Large intestine (tissue), 3 donors: Measurements from ENCODE around the gene DDC. TPM values are rescaled to one million over a fixed set of nuclear protein-coding genes. Genes with fewer than 3 reads are reported as not detected.
"Not testable (repeated sequence)": the region's sequence is repeated elsewhere in the genome, so short reads cannot be mapped to it uniquely, and the experiment has no call there.

Experiments used
- DNase-seq, 2 donors: peaks; one replicate each; pipeline versions ENCODE4 v3.0.0 to v3.0.0-alpha.2; 2013
- H3K27ac ChIP-seq: one replicate; pipeline ENCODE4 v1.5.1; 2013; ENCODE audit warnings: low read length
- H3K27me3 ChIP-seq: 2 replicates; pipeline ENCODE4 v1.6.1; 2013; ENCODE audit warnings: low read length; ENCODE audit not compliant: control insufficient read depth, insufficient read depth
- H3K36me3 ChIP-seq: 2 replicates; pipeline ENCODE4 v1.6.1; 2013; ENCODE audit warnings: low read length; ENCODE audit not compliant: control insufficient read depth, insufficient read depth
- H3K4me1 ChIP-seq: one replicate; pipeline ENCODE4 v1.6.1; 2013; ENCODE audit warnings: low read length; ENCODE audit not compliant: control insufficient read depth, insufficient read depth
- H3K4me3 ChIP-seq: one replicate; pipeline ENCODE4 v1.5.1; 2013; ENCODE audit warnings: low read length
- H3K9me3 ChIP-seq: one replicate; pipeline ENCODE4 v1.6.1; 2013; ENCODE audit warnings: mild to moderate bottlenecking, low read depth, low read length, moderate library complexity; ENCODE audit not compliant: control insufficient read depth
- WGBS: methylation state at CpG from one replicate; pipeline ENCODE4 v1.1.5; 2013; ENCODE audit warnings: low lambda C conversion rate; ENCODE audit not compliant: insufficient coverage; 5-methylcytosine and 5-hydroxymethylcytosine counted together
- polyA plus RNA-seq: library from polyadenylated mRNA; unstranded; fragments of 120-200 nt; gene quantifications from one replicate; pipeline ENCODE4 v1.2.1, GENCODE V29; 2013

DDC gene
- polyA plus RNA-seq, 1 donor, result 213 TPM

- no peak overlapping the region for H3K27ac ChIP-seq
- H3K4me3 ChIP-seq, result no peak overlapping the region
- H3K36me3 ChIP-seq, result no peaks in the 10 kb centered on the region
- H3K9me3 ChIP-seq, result no peaks in the 10 kb centered on the region
- no peak for DNase-seq
- H3K4me1 ChIP-seq, result peaks cover 16% of the 10 kb centered on the region
- no peaks in the 10 kb centered on the region for H3K27me3 ChIP-seq
- 100% methylated on average over 1 of the region's 13 CpGs for WGBS
Measured at GRCh38 chr7:50590535-50590934, 25.3 kb upstream of the DDC start.

- no peak for DNase-seq
- WGBS, result no CpG with 5 or more reads among the region's 2 CpGs
- peaks cover 16% of the 10 kb centered on the region for H3K4me1 ChIP-seq
- H3K27ac ChIP-seq, result no peak overlapping the region
- no peaks in the 10 kb centered on the region for H3K27me3 ChIP-seq
- H3K4me3 ChIP-seq, result no peak overlapping the region
- peaks cover 2% of the 10 kb centered on the region for H3K9me3 ChIP-seq
- H3K36me3 ChIP-seq, result no peaks in the 10 kb centered on the region
Measured at GRCh38 chr7:50589364-50589763, 24.2 kb upstream of the DDC start.

- Histone ChIP-seq H3K27me3 (no peaks in the 10 kb centered on the region), H3K36me3 (no peaks in the 10 kb centered on the region), H3K4me1 (peaks cover 16% of the 10 kb centered on the region), H3K27ac (no peak overlapping the region), H3K9me3 (peaks cover 6% of the 10 kb centered on the region), H3K4me3 (no peak overlapping the region)
- no CpG with 5 or more reads among the region's 8 CpGs for WGBS
- no peak for DNase-seq
Measured at GRCh38 chr7:50588937-50589336, 23.7 kb upstream of the DDC start.

GRCh38 chr7:50587737-50588136 is 22.5 kb upstream of the DDC start:
- 35% methylated on average over 4 of the region's 6 CpGs for WGBS
- no peak overlapping the region for H3K4me3 ChIP-seq
- peaks cover 16% of the 10 kb centered on the region for H3K4me1 ChIP-seq
- no peaks in the 10 kb centered on the region for H3K36me3 ChIP-seq
- H3K27me3 ChIP-seq, result no peaks in the 10 kb centered on the region
- peak in 1 of 2 donors; percentile 27 for DNase-seq
- H3K9me3 ChIP-seq, result peaks cover 6% of the 10 kb centered on the region
- H3K27ac ChIP-seq, result no peak overlapping the region

- Histone ChIP-seq H3K4me1 (no peaks in the 10 kb centered on the region), H3K27me3 (no peaks in the 10 kb centered on the region), H3K27ac (no peak overlapping the region), H3K4me3 (no peak overlapping the region), H3K9me3 (peaks cover 6% of the 10 kb centered on the region), H3K36me3 (no peaks in the 10 kb centered on the region)
- WGBS, result no CpG with 5 or more reads among the region's 5 CpGs
- DNase-seq, result no peak
Measured at GRCh38 chr7:50584793-50585408, 19.7 kb upstream of the DDC start.

- no peak overlapping the region for H3K4me3 ChIP-seq
- no CpG with 5 or more reads among the region's 4 CpGs for WGBS
- H3K4me1 ChIP-seq, result peaks cover 3% of the 10 kb centered on the region
- H3K27me3 ChIP-seq, result no peaks in the 10 kb centered on the region
- no peak for DNase-seq
- no peaks in the 10 kb centered on the region for H3K36me3 ChIP-seq
- peaks cover 6% of the 10 kb centered on the region for H3K9me3 ChIP-seq
- no peak overlapping the region for H3K27ac ChIP-seq
Measured at GRCh38 chr7:50584386-50584785, 19.2 kb upstream of the DDC start.

- H3K4me1 ChIP-seq, H3K4me3 ChIP-seq, DNase-seq, H3K27me3 ChIP-seq, H3K9me3 ChIP-seq, H3K27ac ChIP-seq, H3K36me3 ChIP-seq: not testable (repeated sequence)
- WGBS, result no CpG with 5 or more reads among the region's 4 CpGs
Measured at GRCh38 chr7:50583295-50583694, 18.1 kb upstream of the DDC start.

GRCh38 chr7:50582271-50582670 is 17.1 kb upstream of the DDC start:
- no CpG with 5 or more reads among the region's 4 CpGs for WGBS
- H3K4me3 ChIP-seq, DNase-seq, H3K27me3 ChIP-seq, H3K36me3 ChIP-seq, H3K27ac ChIP-seq, H3K9me3 ChIP-seq: not testable (repeated sequence)
- peaks cover 10% of the 10 kb centered on the region for H3K4me1 ChIP-seq

- not testable (repeated sequence) for H3K27ac ChIP-seq, H3K9me3 ChIP-seq, DNase-seq, H3K27me3 ChIP-seq, H3K4me3 ChIP-seq, H3K36me3 ChIP-seq
- no CpG with 5 or more reads among the region's 2 CpGs for WGBS
- H3K4me1 ChIP-seq, result peaks cover 10% of the 10 kb centered on the region
Measured at GRCh38 chr7:50580666-50581065, 15.5 kb upstream of the DDC start.

- H3K4me1 ChIP-seq, result peaks cover 10% of the 10 kb centered on the region
- peaks cover 6% of the 10 kb centered on the region for H3K9me3 ChIP-seq
- H3K27me3 ChIP-seq, result no peaks in the 10 kb centered on the region
- H3K27ac ChIP-seq, result no peak overlapping the region
- no CpG with 5 or more reads among the region's 5 CpGs for WGBS
- no peaks in the 10 kb centered on the region for H3K36me3 ChIP-seq
- H3K4me3 ChIP-seq, result no peak overlapping the region
- no peak for DNase-seq
Measured at GRCh38 chr7:50580057-50580456, 14.9 kb upstream of the DDC start.

GRCh38 chr7:50578105-50578504 is 12.9 kb upstream of the DDC start:
- WGBS, result no CpG with 5 or more reads among the region's 4 CpGs
- DNase-seq, result peak; percentile 45 to 71
- H3K27me3 ChIP-seq, H3K4me3 ChIP-seq, H3K9me3 ChIP-seq, H3K36me3 ChIP-seq: not testable (repeated sequence)
- Histone ChIP-seq H3K27ac (peak overlapping the region; percentile 60), H3K4me1 (peaks cover 10% of the 10 kb centered on the region)
